HepG2 (cell line): ENCODE results near the gene ADGRL3.

ENCODE experiments used
- AGO1 ChIP-seq: fragments of 200-400 bp; formaldehyde crosslinking; IDR thresholded peaks from 2 replicates; pipeline ENCODE4 v1.6.1; 2017; ENCODE audit warnings: mild to moderate bottlenecking, low read depth, low read length, moderate library complexity; ENCODE audit not compliant: poor library complexity, severe bottlenecking
- ARNT ChIP-seq: fragments of 450-650 bp; IDR thresholded peaks from 2 replicates; pipeline ENCODE4 v1.6.1; 2017
- ATF7-NPFF ChIP-seq: sonication (generic); formaldehyde crosslinking; IDR thresholded peaks from 2 replicates; pipeline ENCODE4 v1.8.1; 2023; ENCODE audit warnings: mild to moderate bottlenecking, low read depth, missing genetic modification reagents, moderate library complexity
- CCAR2 ChIP-seq: fragments of 200-400 bp; formaldehyde crosslinking; optimal IDR thresholded peaks from 2 replicates; pipeline ENCODE3; 2018; ENCODE audit warnings: low read depth, mild to moderate bottlenecking, low read length, moderate library complexity
- DNMT3B ChIP-seq: conservative IDR thresholded peaks from 2 replicates; pipeline ENCODE4 v1.6.1; 2016; ENCODE audit warnings: missing biosample characterization, control low read depth
- ELF1 ChIP-seq: sonication (generic); formaldehyde crosslinking; IDR thresholded peaks from 2 replicates; pipeline ENCODE4 v1.4.0; 2020; ENCODE audit warnings: missing genetic modification reagents
- EZH2 ChIP-seq: conservative IDR thresholded peaks from 2 replicates; pipeline ENCODE4 v1.6.1; 2012; ENCODE audit warnings: mild to moderate bottlenecking, low read depth, low read length, moderate library complexity
- NR3C1 ChIP-seq: sonication (generic); formaldehyde crosslinking; IDR thresholded peaks from 2 replicates; pipeline ENCODE4 v1.4.0; 2020; ENCODE audit warnings: missing genetic modification reagents
- ZNF274 ChIP-seq: sonication (generic); formaldehyde crosslinking; IDR thresholded peaks from 2 replicates; pipeline ENCODE4 v1.5.1; 2020; ENCODE audit warnings: mild to moderate bottlenecking, missing genetic modification reagents
- ZNF547 ChIP-seq: sonication (generic); formaldehyde crosslinking; IDR thresholded peaks from 2 replicates; pipeline ENCODE4 v1.5.1; 2020; ENCODE audit warnings: mild to moderate bottlenecking, missing genetic modification reagents
- ZNF841 ChIP-seq: sonication (generic); formaldehyde crosslinking; IDR thresholded peaks from 2 replicates; pipeline ENCODE4 v1.8.1; 2023; ENCODE audit warnings: missing genetic modification reagents, borderline replicate concordance
- TF ChIP-seq, protein P1 (sequence below): sonication (generic); formaldehyde crosslinking; conservative IDR thresholded peaks from 2 replicates; pipeline ENCODE4 v1.4.0; 2020; ENCODE audit warnings: missing genetic modification reagents
- TF ChIP-seq, protein P2 (sequence below): sonication (generic); formaldehyde crosslinking; IDR thresholded peaks from 2 replicates; pipeline ENCODE4 v1.4.0; 2020; ENCODE audit warnings: missing genetic modification reagents
- TF ChIP-seq, protein P3 (sequence below): sonication (generic); formaldehyde crosslinking; IDR thresholded peaks from 2 replicates; pipeline ENCODE4 v1.8.0; 2022; ENCODE audit warnings: mild to moderate bottlenecking, missing genetic modification reagents

DNA sequence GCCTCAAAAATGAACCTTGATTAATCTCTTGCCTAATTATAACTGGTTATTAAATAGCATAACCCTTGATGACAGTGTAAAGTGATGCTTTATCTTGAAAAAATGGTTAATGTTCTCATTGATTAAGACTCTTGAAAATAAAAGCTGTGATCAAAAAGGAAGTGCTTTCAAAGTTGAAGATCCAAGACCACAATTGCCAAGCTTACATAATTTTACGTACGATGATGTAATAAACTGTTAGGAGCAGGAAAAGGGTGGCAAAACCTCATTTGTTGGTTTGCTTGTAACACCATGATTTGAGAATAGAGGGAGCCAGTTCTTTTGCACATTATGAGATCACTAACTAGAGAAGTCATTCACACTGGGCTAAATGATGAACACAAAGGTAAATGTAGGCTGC, 322.2 kb downstream of the ADGRL3 start:
- TF ChIP-seq, protein P1, sequence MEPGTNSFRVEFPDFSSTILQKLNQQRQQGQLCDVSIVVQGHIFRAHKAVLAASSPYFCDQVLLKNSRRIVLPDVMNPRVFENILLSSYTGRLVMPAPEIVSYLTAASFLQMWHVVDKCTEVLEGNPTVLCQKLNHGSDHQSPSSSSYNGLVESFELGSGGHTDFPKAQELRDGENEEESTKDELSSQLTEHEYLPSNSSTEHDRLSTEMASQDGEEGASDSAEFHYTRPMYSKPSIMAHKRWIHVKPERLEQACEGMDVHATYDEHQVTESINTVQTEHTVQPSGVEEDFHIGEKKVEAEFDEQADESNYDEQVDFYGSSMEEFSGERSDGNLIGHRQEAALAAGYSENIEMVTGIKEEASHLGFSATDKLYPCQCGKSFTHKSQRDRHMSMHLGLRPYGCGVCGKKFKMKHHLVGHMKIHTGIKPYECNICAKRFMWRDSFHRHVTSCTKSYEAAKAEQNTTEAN (CRISPR knock-in tag), result no peak
- TF ChIP-seq AGO1, result no peak
- no peak for TF ChIP-seq ZNF841
- no peak for TF ChIP-seq NR3C1 (CRISPR knock-in tag)
- TF ChIP-seq CCAR2, result no peak
- TF ChIP-seq, protein P2, sequence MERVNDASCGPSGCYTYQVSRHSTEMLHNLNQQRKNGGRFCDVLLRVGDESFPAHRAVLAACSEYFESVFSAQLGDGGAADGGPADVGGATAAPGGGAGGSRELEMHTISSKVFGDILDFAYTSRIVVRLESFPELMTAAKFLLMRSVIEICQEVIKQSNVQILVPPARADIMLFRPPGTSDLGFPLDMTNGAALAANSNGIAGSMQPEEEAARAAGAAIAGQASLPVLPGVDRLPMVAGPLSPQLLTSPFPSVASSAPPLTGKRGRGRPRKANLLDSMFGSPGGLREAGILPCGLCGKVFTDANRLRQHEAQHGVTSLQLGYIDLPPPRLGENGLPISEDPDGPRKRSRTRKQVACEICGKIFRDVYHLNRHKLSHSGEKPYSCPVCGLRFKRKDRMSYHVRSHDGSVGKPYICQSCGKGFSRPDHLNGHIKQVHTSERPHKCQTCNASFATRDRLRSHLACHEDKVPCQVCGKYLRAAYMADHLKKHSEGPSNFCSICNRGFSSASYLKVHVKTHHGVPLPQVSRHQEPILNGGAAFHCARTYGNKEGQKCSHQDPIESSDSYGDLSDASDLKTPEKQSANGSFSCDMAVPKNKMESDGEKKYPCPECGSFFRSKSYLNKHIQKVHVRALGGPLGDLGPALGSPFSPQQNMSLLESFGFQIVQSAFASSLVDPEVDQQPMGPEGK (CRISPR knock-in tag), result no peak
- TF ChIP-seq EZH2, result no peak
- TF ChIP-seq ZNF547 (CRISPR knock-in tag), result no peak
- TF ChIP-seq ZNF274 (CRISPR knock-in tag), result no peak
- TF ChIP-seq ELF1 (CRISPR knock-in tag), result no peak
- TF ChIP-seq ARNT, result no peak
- TF ChIP-seq, protein P3, sequence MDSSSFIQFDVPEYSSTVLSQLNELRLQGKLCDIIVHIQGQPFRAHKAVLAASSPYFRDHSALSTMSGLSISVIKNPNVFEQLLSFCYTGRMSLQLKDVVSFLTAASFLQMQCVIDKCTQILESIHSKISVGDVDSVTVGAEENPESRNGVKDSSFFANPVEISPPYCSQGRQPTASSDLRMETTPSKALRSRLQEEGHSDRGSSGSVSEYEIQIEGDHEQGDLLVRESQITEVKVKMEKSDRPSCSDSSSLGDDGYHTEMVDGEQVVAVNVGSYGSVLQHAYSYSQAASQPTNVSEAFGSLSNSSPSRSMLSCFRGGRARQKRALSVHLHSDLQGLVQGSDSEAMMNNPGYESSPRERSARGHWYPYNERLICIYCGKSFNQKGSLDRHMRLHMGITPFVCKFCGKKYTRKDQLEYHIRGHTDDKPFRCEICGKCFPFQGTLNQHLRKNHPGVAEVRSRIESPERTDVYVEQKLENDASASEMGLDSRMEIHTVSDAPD (CRISPR knock-in tag), result no peak
- no peak for TF ChIP-seq DNMT3B (CRISPR knock-in tag)
- TF ChIP-seq ATF7-NPFF (CRISPR knock-in tag), result no peak
